C4-2B (cell line): Measurements from ENCODE around the gene PPIL6.

Experiments used
- ZFX ChIP-seq: fragments of 450-650 bp; IDR thresholded peaks from 2 replicates; pipeline ENCODE4 v1.6.1; 2017
- TF ChIP-seq, protein P1 (sequence below): fragments of 450-650 bp; conservative IDR thresholded peaks from 2 replicates; pipeline ENCODE4 v1.5.1; 2017; ENCODE audit warnings: mild to moderate bottlenecking

DNA sequence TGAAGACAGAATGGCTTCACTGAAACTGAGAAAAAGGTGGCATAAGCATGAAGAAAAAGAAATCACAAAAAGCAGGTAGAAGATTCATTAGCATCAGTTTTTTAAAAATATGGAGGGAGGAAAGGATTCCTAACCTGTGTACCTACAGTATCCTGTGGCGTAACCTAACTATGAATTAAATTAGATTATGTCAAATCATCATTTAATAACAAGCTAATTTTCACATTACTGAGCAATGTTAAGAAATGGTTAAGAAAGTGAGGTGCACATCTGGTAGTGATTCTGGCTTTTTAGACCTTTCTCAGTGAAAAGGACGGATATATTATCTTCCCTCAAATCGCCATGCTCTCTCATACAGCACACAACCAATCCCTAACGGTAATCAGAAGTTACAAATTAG is 70.7 kb downstream of the PPIL6 start:
- TF ChIP-seq, protein P1, sequence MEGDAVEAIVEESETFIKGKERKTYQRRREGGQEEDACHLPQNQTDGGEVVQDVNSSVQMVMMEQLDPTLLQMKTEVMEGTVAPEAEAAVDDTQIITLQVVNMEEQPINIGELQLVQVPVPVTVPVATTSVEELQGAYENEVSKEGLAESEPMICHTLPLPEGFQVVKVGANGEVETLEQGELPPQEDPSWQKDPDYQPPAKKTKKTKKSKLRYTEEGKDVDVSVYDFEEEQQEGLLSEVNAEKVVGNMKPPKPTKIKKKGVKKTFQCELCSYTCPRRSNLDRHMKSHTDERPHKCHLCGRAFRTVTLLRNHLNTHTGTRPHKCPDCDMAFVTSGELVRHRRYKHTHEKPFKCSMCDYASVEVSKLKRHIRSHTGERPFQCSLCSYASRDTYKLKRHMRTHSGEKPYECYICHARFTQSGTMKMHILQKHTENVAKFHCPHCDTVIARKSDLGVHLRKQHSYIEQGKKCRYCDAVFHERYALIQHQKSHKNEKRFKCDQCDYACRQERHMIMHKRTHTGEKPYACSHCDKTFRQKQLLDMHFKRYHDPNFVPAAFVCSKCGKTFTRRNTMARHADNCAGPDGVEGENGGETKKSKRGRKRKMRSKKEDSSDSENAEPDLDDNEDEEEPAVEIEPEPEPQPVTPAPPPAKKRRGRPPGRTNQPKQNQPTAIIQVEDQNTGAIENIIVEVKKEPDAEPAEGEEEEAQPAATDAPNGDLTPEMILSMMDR, result no peak
- TF ChIP-seq ZFX, result no peak
